ENCODE results near the gene GREB1L.

GREB1L gene

DNA sequence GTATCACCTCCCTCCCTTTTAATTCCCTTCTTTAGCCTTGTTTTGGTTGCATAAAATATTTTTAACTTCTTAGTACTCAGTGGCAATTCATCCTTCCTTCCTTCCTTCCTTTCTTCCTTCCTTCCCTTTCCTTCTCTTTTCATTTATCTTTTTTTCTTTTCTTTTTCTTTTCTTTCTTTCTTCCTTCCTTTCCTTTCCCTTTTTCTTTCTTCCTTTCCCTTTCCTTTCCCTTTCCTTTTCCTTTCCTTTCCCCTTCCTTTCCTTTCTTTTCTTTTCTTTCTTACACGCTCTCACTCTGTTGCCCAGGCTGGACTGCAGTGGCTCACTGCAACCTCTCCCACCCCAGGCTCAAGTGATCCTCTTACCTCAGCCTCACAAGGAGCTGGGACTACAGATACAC, 160.2 kb downstream of the GREB1L start:
- Histone ChIP-seq H3K79me2 (ENCODE audit: low read length) (no peaks in the 10 kb centered on the region), H3K36me3 (replicated peaks; ENCODE audit: low read depth, low read length) (no peaks in the 10 kb centered on the region), H3K4me3 (ENCODE audit: low read length) (no peak overlapping the region), H3K4me2 (ENCODE audit: low read length) (no peak overlapping the region), H2AFZ (ENCODE audit: low read depth, low read length) (no peak overlapping the region), H3K4me1 (ENCODE audit: low read length) (no peaks in the 10 kb centered on the region), H3K27ac (ENCODE audit: low read length) (no peak overlapping the region), H3K27me3 (ENCODE audit: low read depth, low read length) (peaks cover 14% of the 10 kb centered on the region; the same call in 1 of the 2 replicates), H3K9ac (ENCODE audit: low read length) (no peak overlapping the region), H4K20me1 (ENCODE audit: insufficient read depth, low read length) (no peaks in the 10 kb centered on the region), H3K9me3 (ENCODE audit: insufficient read depth, low read length) (no peaks in the 10 kb centered on the region)
- no peak for TF ChIP-seq EZH2phosphoT487 (IDR thresholded peaks at IDR 0.05; ENCODE audit: low read depth)
- TF ChIP-seq, protein P1, sequence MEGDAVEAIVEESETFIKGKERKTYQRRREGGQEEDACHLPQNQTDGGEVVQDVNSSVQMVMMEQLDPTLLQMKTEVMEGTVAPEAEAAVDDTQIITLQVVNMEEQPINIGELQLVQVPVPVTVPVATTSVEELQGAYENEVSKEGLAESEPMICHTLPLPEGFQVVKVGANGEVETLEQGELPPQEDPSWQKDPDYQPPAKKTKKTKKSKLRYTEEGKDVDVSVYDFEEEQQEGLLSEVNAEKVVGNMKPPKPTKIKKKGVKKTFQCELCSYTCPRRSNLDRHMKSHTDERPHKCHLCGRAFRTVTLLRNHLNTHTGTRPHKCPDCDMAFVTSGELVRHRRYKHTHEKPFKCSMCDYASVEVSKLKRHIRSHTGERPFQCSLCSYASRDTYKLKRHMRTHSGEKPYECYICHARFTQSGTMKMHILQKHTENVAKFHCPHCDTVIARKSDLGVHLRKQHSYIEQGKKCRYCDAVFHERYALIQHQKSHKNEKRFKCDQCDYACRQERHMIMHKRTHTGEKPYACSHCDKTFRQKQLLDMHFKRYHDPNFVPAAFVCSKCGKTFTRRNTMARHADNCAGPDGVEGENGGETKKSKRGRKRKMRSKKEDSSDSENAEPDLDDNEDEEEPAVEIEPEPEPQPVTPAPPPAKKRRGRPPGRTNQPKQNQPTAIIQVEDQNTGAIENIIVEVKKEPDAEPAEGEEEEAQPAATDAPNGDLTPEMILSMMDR (IDR thresholded peaks at IDR 0.05; ENCODE audit: low read depth, low read length) = no peak

DNA sequence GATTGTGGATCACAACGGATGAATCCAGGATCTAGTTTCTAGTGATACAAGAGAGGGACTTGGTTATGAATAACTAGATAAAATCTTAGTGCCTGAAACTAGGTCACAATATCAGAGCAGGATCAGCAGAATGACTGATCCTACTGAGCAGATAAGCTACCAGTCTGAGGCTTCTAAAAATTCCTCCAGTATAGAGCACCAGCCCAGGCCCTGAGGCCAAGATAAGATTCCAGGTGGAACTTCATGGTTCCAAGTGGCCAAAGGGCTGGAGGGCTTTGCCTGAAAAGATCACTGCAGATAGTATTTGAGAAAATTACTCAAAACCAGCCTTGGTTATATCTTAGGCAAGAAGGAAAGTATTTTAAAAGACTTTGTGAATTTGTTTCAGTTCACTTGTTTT, 162.4 kb downstream of the GREB1L start:
- Histone ChIP-seq H4K20me1 (ENCODE audit: insufficient read depth, low read length) (no peaks in the 10 kb centered on the region), H3K4me1 (ENCODE audit: low read length) (no peaks in the 10 kb centered on the region), H3K4me2 (ENCODE audit: low read length) (no peak overlapping the region), H3K27ac (ENCODE audit: low read length) (no peak overlapping the region), H3K9me3 (ENCODE audit: insufficient read depth, low read length) (no peaks in the 10 kb centered on the region), H2AFZ (ENCODE audit: low read depth, low read length) (no peak overlapping the region), H3K4me3 (ENCODE audit: low read length) (no peak overlapping the region), H3K27me3 (ENCODE audit: low read depth, low read length) (peaks cover 10% of the 10 kb centered on the region; the same call in 1 of the 2 replicates), H3K9ac (ENCODE audit: low read length) (no peak overlapping the region), H3K36me3 (replicated peaks; ENCODE audit: low read depth, low read length) (no peaks in the 10 kb centered on the region), H3K79me2 (ENCODE audit: low read length) (no peaks in the 10 kb centered on the region)
- TF ChIP-seq, protein P1 (IDR thresholded peaks at IDR 0.05; ENCODE audit: low read depth, low read length) = no peak
- TF ChIP-seq EZH2phosphoT487 (IDR thresholded peaks at IDR 0.05; ENCODE audit: low read depth) = no peak

DNA sequence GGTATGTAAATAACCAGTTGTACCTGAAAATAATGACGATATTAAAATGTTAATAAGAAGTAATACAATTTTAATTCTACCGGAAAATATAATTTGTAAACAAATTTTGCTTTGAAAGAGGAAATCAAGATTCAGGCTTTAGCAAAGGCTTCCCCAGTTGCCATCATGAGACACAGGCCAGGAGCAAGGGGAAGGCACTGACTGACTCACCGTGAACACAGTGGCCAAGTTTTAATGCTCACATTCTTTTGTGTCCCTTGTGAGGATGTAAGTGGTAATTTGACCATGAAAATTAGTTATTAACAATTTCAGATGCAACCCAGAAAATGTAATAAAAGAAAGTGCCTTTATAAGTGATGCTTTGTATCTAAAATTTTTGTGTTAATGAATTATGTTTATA, 164.1 kb downstream of the GREB1L start:
- Histone ChIP-seq H3K4me1 (ENCODE audit: low read length) (0 out of 2 replicates have a peak, but pooled peaks cover 3% of the 10 kb centered on the region), H3K9ac (ENCODE audit: low read length) (no peak overlapping the region), H3K79me2 (ENCODE audit: low read length) (no peaks in the 10 kb centered on the region), H2AFZ (ENCODE audit: low read depth, low read length) (no peak overlapping the region), H3K4me2 (ENCODE audit: low read length) (no peak overlapping the region), H3K4me3 (ENCODE audit: low read length) (no peak overlapping the region), H3K36me3 (replicated peaks; ENCODE audit: low read depth, low read length) (no peaks in the 10 kb centered on the region), H4K20me1 (ENCODE audit: insufficient read depth, low read length) (no peaks in the 10 kb centered on the region), H3K27ac (ENCODE audit: low read length) (no peak overlapping the region), H3K9me3 (ENCODE audit: insufficient read depth, low read length) (no peaks in the 10 kb centered on the region), H3K27me3 (ENCODE audit: low read depth, low read length) (peaks cover 4% of the 10 kb centered on the region; the same call in 1 of the 2 replicates)
- TF ChIP-seq, protein P1 (IDR thresholded peaks at IDR 0.05; ENCODE audit: low read depth, low read length) = no peak
- no peak for TF ChIP-seq EZH2phosphoT487 (IDR thresholded peaks at IDR 0.05; ENCODE audit: low read depth)

DNA sequence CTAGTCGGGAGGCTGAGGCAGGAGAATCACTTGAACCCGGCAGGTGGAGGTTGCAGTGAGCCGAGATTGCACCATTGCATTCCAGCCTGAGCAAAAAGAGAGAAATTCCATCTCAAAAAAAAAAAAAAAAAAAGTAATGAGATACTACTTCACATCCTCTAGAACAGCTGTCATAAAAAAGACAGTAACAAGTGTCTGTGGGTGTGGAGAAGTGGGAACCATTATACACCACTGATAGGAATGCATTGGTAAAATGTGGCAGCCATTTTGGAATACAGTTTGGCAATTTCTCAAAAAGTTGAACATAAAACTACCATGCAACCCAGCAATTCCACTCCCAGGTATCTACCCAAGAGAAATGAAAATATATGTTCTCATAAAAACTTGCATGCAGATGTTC, 166.6 kb downstream of the GREB1L start:
- no peak for TF ChIP-seq EZH2phosphoT487 (IDR thresholded peaks at IDR 0.05; ENCODE audit: low read depth)
- TF ChIP-seq, protein P1 (IDR thresholded peaks at IDR 0.05; ENCODE audit: low read depth, low read length) = no peak
- Histone ChIP-seq H3K9me3 (ENCODE audit: insufficient read depth, low read length) (no peaks in the 10 kb centered on the region), H3K4me1 (ENCODE audit: low read length) (0 out of 2 replicates have a peak, but pooled peaks cover 3% of the 10 kb centered on the region), H3K4me3 (ENCODE audit: low read length) (no peak overlapping the region), H3K27ac (ENCODE audit: low read length) (no peak overlapping the region), H4K20me1 (ENCODE audit: insufficient read depth, low read length) (no peaks in the 10 kb centered on the region), H3K27me3 (ENCODE audit: low read depth, low read length) (no peaks in the 10 kb centered on the region), H3K4me2 (ENCODE audit: low read length) (no peak overlapping the region), H3K9ac (ENCODE audit: low read length) (no peak overlapping the region), H3K36me3 (replicated peaks; ENCODE audit: low read depth, low read length) (no peaks in the 10 kb centered on the region), H2AFZ (ENCODE audit: low read depth, low read length) (no peak overlapping the region), H3K79me2 (ENCODE audit: low read length) (no peaks in the 10 kb centered on the region)

All from OCI-LY3 (cell line).